HG03097 (cell line): Measurements from ENCODE around the gene RIT2.

Experiments used
- ATAC-seq: cut with Tn5 transposase; IDR thresholded peaks from one replicate; pipeline ENCODE4 v1.9.1; 2021; ENCODE audit not compliant: unreplicated experiment, low FRiP score

The RIT2 gene

DNA sequence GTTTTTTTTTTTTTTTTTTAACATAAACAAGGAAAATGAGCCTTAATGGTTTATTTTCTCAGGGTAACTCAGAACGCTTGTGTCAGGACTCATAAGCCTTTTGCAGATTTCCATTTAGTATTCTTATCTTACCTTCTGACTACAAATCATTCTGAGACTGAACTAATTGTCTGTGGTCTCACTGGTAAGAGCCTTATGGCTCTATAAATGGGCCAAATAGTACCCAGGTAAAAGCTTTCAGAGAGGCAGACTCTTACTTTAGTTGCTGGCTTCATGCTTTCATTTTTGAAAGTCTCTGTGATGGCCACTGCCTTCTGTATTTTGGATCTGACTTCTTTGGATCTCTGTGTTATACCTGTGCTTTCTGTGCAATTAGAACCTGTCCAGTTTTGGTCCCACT, 403.4 kb downstream of the RIT2 start:
- no peak for ATAC-seq

DNA sequence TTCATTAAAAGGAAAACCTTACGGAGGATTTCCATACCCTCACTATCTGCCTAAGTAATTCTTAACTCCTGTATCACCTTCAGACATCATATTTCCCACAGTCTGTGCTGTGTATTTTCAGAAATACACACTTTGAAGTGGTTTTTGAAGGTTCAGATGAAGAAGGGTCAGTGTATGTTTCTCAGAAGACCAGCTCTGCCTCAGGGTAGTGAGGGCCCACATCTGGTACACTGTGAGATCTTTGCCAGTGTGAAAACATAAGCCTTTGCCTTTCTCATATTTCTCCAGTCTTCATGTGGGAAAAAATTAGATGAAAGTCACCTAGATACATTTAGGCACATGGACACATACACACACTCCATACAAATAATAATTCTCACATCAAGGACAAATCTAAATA, 408.4 kb downstream of the RIT2 start:
- no peak for ATAC-seq

- ATAC-seq, result no peak
Measured at GRCh38 chr18:42706618-42707017, 408.9 kb downstream of the RIT2 start.

DNA sequence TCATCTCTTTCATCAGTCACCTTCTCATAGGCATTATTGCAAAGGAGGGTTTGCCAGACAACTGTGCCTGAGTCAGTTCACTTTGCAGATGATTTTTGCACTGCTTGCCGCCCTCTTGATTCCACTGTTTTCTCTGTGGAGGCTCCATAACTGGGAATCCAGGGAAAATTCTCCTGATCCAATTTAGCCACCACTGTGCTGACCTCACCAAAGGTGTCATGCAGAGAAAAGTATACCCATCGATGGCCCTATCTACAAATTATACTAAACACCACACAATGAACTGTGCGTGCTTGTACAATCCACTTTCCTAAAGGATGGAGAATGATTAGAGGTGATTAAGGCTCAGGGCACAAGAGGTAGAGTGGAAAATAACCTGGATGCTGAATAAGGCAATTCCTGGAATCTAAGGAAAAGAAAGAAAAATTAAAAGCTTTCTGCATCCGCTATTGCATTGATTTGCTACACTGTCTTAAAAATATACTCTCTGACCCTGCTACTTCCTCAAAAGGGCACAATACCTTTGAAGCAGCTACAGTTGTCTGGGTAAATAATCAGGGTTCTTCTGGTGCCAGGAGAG, 409.4 kb downstream of the RIT2 start:
- no peak for ATAC-seq
